HepG2 (cell line): ENCODE measurements around the gene ITGA2. TPM values are rescaled to one million over a fixed set of nuclear protein-coding genes. Genes with fewer than 3 reads are reported as not detected.

ENCODE experiments used
- AFF4 ChIP-seq: sonication (generic); formaldehyde crosslinking; IDR thresholded peaks from 2 replicates; pipeline ENCODE4 v1.4.0; 2020; ENCODE audit warnings: missing genetic modification reagents
- AKAP8 ChIP-seq: sonication (generic); formaldehyde crosslinking; IDR thresholded peaks from 2 replicates; pipeline ENCODE4 v1.5.1; 2020; ENCODE audit warnings: mild to moderate bottlenecking, missing genetic modification reagents
- BCLAF1 ChIP-seq: fragments of 450-650 bp; IDR thresholded peaks from 2 replicates; pipeline ENCODE4 v1.6.1; 2017; ENCODE audit warnings: mild to moderate bottlenecking
- CENPBD1 ChIP-seq: sonication (generic); formaldehyde crosslinking; IDR thresholded peaks from 2 replicates; pipeline ENCODE4 v1.8.0; 2022; ENCODE audit warnings: missing genetic modification reagents, low read depth, mild to moderate bottlenecking, borderline replicate concordance
- DR1 ChIP-seq: sonication (generic); formaldehyde crosslinking; IDR thresholded peaks from 2 replicates; pipeline ENCODE4 v1.8.0; 2021; ENCODE audit warnings: mild to moderate bottlenecking, missing genetic modification reagents, inconsistent platforms
- ELF1 ChIP-seq: sonication (generic); formaldehyde crosslinking; IDR thresholded peaks from 2 replicates; pipeline ENCODE4 v1.4.0; 2020; ENCODE audit warnings: missing genetic modification reagents
- GATA4 ChIP-seq: sonication (generic); IDR thresholded peaks from 2 replicates; pipeline ENCODE4 v1.6.1; 2016; ENCODE audit warnings: antibody characterized with exemption, low read depth, borderline replicate concordance
- KMT2A ChIP-seq: sonication (generic); formaldehyde crosslinking; IDR thresholded peaks from 2 replicates; pipeline ENCODE4 v1.4.0; 2020; ENCODE audit warnings: missing genetic modification reagents
- PHF20 ChIP-seq: sonication (generic); formaldehyde crosslinking; IDR thresholded peaks from 2 replicates; pipeline ENCODE4 v1.5.0; 2020; ENCODE audit warnings: mild to moderate bottlenecking, missing genetic modification reagents
- RFXANK ChIP-seq: IDR thresholded peaks from 2 replicates; pipeline ENCODE4 v1.6.1; 2016
- SIX4 ChIP-seq: sonication (generic); formaldehyde crosslinking; IDR thresholded peaks from 2 replicates; pipeline ENCODE4 v1.4.0; 2020; ENCODE audit warnings: missing genetic modification reagents
- SPEN ChIP-seq: sonication (generic); formaldehyde crosslinking; IDR thresholded peaks from 2 replicates; pipeline ENCODE4 v1.5.1; 2020; ENCODE audit warnings: low read depth, mild to moderate bottlenecking, missing genetic modification reagents
- SRF ChIP-seq: IDR thresholded peaks from 2 replicates; pipeline ENCODE4 v1.6.1; 2011; ENCODE audit warnings: mild to moderate bottlenecking, low read depth, low read length, moderate library complexity
- ZBTB21 ChIP-seq: sonication (generic); formaldehyde crosslinking; IDR thresholded peaks from 2 replicates; pipeline ENCODE4 v1.4.0; 2020; ENCODE audit warnings: missing genetic modification reagents
- ZBTB42 ChIP-seq: sonication (generic); formaldehyde crosslinking; IDR thresholded peaks from 2 replicates; pipeline ENCODE4 v1.5.0; 2020; ENCODE audit warnings: mild to moderate bottlenecking, missing genetic modification reagents
- ZBTB7A ChIP-seq: sonication (generic); formaldehyde crosslinking; IDR thresholded peaks from 2 replicates; pipeline ENCODE4 v1.8.0; 2022; ENCODE audit warnings: mild to moderate bottlenecking, missing genetic modification reagents
- ZNF20 ChIP-seq: sonication (generic); formaldehyde crosslinking; IDR thresholded peaks from 2 replicates; pipeline ENCODE4 v1.4.0; 2020; ENCODE audit warnings: mild to moderate bottlenecking, moderate library complexity, missing genetic modification reagents
- ZNF441 ChIP-seq: sonication (generic); formaldehyde crosslinking; IDR thresholded peaks from 2 replicates; pipeline ENCODE4 v1.7.0; 2021; ENCODE audit warnings: missing genetic modification reagents, borderline replicate concordance
- ZNF597 ChIP-seq: sonication (generic); formaldehyde crosslinking; IDR thresholded peaks from 2 replicates; pipeline ENCODE4 v1.5.0; 2020; ENCODE audit warnings: missing genetic modification reagents
- ZNF639 ChIP-seq: conservative IDR thresholded peaks from 2 replicates; pipeline ENCODE4 v1.6.1; 2018; ENCODE audit warnings: missing genetic modification reagents
- ZNF782 ChIP-seq: sonication (generic); formaldehyde crosslinking; IDR thresholded peaks from 2 replicates; pipeline ENCODE4 v1.4.0; 2020; ENCODE audit warnings: missing genetic modification reagents, mild to moderate bottlenecking, borderline replicate concordance
- polyA plus RNA-seq, 8 experiments: library from polyadenylated mRNA; depleted of rRNA in 3 of 8; stranded (reverse) in 7 of 8; unstranded in 1 of 8; fragments of >200 nt; fragmentation: Illumina TruSeq in 4 of 8; extraction: Trizol in 4 of 8; gene quantifications; 2 replicates each; pipeline versions ENCODE4 v1.2.1 to v1.2.3, GENCODE V29; 2011 to 2016; ENCODE audit warnings: low read depth in 4 of 8, missing spikeins in 1 of 8, mixed read lengths in 1 of 8; ENCODE audit not compliant: insufficient read depth in 1 of 8
- total RNA-seq, 5 experiments: library from RNA; depleted of rRNA; stranded (reverse); fragments of >200 nt; fragmentation: Illumina TruSeq; extraction: Trizol; gene quantifications; 2 replicates each; pipeline ENCODE4 v1.2.3, GENCODE V29; 2016; ENCODE audit warnings: low read depth in 1 of 5

ITGA2 gene
- total and polyA plus RNA-seq, 2 of the 13 experiments (the other 11 are each of a cell fraction or from before 2014, with no cell fraction given): 15.8 to 58.3 TPM

- TF ChIP-seq AFF4 (CRISPR knock-in tag): peak; percentile 79
- 0 out of 2 replicates have a peak, but pooled peaks have one; percentile 2 for TF ChIP-seq ZNF639 (CRISPR knock-in tag)
- no peak for TF ChIP-seq BCLAF1
- no peak for TF ChIP-seq SRF
- no peak for TF ChIP-seq DR1 (CRISPR knock-in tag)
- peak; percentile 70; the same call in 1 of the 2 replicates for TF ChIP-seq ZNF441 (CRISPR knock-in tag)
- TF ChIP-seq ZNF20 (CRISPR knock-in tag): no peak
- peak; percentile 90 for TF ChIP-seq KMT2A (CRISPR knock-in tag)
- TF ChIP-seq CENPBD1 (CRISPR knock-in tag): no peak
- TF ChIP-seq PHF20 (CRISPR knock-in tag): peak; percentile 14; the same call in 1 of the 2 replicates
- TF ChIP-seq ELF1 (CRISPR knock-in tag): peak; percentile 23; the same call in 1 of the 2 replicates
- TF ChIP-seq SPEN (CRISPR knock-in tag): peak; percentile 43
- 0 out of 2 replicates have a peak, but pooled peaks have one; percentile 42 for TF ChIP-seq GATA4
- no peak for TF ChIP-seq ZNF597 (CRISPR knock-in tag)
- no peak for TF ChIP-seq ZBTB42
- peak; percentile 64; the same call in 1 of the 2 replicates for TF ChIP-seq ZBTB7A (CRISPR knock-in tag)
- no peak for TF ChIP-seq ZBTB21 (CRISPR knock-in tag)
- 0 out of 2 replicates have a peak, but pooled peaks have one; percentile 7 for TF ChIP-seq SIX4
- TF ChIP-seq ZNF782 (CRISPR knock-in tag): no peak; the same call in 1 of the 2 replicates
- TF ChIP-seq RFXANK (CRISPR knock-in tag): 0 out of 2 replicates have a peak, but pooled peaks have one; percentile 49
- TF ChIP-seq AKAP8 (CRISPR knock-in tag): no peak; the same call in 1 of the 2 replicates
Observed at GRCh38 chr5:52989025-52989780, at the start of gene ITGA2 (continued).
